CD1c-positive myeloid dendritic cell (primary cell): ENCODE data around the gene ENTREP3.

Source experiments
- DNase-seq: peaks from one replicate; pipeline ENCODE4 v3.0.0-alpha.2; 2016; ENCODE audit errors: extremely low spot score

The ENTREP3 gene

DNA sequence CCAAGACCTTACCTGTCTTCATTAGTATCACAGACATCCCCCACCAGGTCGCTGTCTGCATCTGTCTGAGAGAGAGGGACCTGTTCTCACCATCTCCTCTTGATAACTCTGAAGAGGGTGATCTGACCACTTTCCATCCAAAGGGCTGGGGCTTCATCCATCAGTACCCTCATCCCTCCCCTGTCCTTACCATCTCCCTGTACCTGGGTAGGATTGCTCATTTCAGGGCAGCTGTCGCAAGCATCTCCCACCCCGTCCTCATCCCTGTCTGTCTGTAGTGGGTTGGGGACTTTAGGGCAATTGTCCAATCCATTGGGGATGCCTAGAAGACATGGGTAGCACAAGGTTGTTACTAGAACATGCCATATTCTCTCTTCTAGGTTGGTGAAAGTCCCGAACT is 55.5 kb downstream of the ENTREP3 start:
- no peak for DNase-seq

DNA sequence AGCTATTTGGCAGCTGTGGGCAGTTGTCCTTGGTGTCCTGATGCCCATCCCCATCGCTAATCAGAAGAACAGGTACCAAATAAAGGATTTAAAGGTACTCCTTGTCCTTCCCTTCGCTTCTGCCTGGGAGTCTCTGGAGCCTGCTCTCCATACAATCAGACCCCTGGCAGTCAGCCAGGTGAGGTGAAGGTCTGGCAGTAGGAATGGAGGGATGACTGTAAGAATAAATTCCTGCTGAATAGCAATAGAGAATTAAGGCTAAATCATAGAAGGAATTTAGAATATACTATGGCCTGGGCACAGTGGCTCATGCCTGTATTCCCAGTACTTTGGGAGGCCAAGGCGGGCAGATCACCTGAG is 56.8 kb downstream of the ENTREP3 start:
- no peak for DNase-seq

DNA sequence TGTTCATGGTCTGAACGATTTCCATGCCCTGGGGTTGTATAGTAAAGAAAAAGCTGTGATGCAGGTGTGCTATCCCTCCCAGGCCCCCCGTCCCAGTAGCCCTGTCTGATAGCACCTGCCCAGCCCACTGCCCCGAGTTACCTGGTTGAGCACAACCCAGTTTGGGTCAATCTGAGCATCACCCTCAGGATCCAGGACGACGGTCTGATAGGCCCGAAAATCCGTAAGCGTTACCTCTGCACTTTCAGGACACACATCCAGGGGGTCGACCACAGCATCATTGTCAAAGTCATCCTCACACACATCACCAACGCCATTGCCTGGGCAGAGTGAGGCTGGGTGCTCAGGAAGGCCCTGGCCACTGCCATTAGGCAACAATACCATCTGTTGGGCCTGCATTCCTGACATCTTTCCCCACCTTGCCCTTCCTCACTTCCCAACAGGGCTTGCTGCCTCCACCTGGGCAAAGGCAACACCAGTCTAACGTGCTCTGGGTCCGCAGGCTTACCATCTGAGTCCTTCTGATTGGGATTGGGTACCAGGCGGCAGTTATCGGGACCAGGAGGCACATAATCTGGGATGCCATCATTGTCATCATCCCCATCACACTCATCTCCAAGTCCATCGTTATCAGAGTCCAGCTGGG is 57.3 kb downstream of the ENTREP3 start:
- no peak for DNase-seq
